ENCODE results near the gene BICD1.

Gene BICD1

DNA sequence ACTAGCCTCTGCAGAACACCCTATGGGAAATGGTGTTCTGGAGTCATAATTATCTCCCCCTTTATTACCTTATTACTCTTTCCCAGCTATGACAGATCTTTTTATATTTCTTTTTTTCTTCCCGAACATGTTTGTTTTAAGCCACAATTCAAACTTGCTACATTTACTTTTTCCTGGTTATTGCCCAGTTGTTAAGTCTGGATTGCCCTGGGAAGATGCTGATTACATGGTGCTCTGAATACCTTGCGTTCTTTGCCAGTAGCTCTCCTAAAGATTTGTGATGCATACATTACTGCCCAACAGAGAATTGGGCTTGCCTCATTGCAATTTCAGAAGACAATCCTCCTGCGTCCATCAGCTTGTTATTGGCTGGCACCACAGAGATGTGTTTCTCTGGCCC lies 174.5 kb downstream of the BICD1 start:
- DNase-seq (ENCODE audit: low read depth in 2 of 2) = no peak

DNA sequence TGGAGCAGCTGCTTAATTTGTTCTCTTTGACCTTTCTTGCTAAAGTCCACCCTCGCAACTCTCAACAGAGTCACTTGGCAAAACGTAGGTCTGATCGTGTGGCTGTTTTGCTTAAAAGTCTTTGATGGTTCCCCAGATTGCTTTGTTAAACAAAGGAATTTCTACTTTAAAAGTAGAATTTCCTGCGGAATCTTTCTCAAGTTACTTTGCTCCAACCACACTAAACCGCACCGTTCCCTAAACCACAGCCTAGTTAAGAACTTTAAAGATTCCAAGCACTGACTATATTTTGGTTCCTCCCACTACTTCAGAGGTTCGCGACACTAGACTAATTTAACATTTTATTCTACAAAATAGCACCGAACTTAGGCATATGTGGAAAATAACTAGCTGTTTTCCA lies 177.9 kb downstream of the BICD1 start:
- DNase-seq (ENCODE audit: low read depth in 2 of 2) = no peak

DNA sequence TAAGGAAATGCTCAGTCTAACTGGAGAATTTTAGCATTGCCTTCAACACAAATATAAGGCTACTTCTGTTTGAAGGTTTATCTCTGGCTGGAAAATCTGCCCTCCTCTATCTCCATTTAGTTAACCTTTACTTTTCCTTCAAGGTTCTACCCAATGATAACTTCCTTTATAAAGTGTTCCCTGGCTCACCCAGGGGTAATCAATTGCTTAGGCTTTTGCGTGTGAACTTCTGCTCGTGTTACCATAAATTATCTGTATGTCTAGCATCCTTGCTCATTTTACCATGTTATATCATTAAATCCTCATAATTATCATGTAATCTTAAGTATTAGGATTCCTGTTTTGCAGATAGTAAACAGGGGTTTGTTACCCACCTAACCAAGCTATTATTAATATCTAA lies 178.4 kb downstream of the BICD1 start:
- DNase-seq (ENCODE audit: low read depth in 2 of 2) = no peak

DNA sequence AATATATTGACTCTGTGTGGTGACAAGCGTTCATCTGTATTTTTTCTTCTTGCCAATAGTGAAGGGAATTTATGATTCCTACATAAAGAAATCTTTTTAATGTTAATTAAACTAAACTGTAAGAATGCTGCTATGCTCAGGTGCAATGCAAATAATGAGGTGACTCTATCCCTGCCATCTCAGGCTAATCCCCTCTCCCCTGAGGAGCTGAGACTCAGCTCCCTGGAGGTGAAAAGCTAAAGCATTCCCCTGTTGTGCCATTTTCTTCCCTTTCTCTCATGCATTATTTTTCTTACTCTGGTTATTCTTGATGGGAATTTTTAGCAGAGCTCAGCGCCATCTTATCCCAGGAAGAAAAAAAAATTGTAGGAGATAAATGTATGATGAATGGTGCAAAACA lies 178.8 kb downstream of the BICD1 start:
- DNase-seq (ENCODE audit: low read depth in 2 of 2) = no peak

DNA sequence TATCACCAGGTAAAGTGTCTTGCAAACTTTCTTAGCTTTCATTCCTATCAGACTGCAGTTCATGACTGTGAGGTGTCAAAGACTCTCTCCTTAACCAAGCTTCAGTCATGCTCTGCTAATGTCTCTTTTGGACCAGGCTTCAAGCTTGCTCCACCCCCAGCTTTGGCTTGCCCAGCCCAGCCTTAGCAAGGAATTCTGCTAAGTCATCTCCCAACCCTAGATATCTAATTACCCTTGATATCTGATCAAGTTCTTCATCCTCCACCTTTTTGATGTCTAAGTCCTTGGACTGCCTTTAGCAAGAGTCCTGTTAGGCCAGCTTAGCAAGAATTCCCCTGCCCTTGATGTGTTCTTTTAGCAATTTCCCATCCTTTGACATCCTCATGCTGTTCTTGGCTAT lies 183.8 kb downstream of the BICD1 start:
- no peak for DNase-seq (ENCODE audit: low read depth in 2 of 2)

DNA sequence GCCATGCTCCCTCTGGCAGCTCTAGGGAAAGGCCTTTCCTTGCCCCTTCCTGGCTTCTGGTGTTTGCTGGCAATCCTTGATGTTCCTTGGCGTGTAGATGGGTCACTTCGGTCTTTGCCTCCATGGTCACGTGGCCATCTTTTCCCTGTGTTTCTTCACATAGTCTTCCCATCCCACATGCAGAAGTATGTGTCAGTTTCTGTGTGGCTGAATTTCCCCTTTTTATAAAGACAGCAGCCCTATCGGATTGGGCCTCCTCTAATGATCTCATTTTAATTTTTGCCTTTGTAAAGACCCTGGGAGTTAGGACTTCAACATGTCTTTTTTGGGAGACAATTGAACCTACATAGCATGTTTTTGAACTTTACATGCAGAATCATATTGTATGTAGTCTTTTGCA lies 185.5 kb downstream of the BICD1 start:
- DNase-seq (ENCODE audit: low read depth in 2 of 2) = no peak

DNA sequence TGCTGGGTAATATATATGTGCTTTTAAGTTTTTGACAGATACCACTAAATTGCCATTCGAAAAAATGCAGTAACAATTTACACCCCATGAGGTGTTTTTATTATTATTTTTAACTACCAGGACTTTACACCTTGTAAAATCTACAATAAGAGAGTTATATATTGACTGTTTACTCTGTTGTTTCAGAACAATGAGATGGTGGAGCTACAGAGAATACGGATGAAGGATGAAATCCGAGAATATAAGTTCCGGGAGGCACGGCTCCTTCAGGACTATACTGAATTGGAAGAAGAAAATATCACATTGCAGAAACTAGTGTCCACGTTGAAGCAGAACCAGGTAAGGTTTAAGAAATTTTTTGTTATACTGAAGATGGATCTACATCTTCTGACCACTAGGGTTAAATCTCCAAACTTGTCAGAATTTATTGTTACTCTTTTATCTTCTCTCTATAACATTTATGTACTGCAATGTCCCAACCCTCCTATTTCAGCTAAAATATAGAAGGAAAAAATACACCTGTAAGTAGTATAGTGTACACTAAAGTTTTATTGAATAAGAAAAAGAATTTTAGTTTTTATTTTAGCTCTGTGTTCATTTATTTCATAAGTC lies 187.3 kb downstream of the BICD1 start:
- DNase-seq (ENCODE audit: low read depth in 2 of 2) = no peak

DNA sequence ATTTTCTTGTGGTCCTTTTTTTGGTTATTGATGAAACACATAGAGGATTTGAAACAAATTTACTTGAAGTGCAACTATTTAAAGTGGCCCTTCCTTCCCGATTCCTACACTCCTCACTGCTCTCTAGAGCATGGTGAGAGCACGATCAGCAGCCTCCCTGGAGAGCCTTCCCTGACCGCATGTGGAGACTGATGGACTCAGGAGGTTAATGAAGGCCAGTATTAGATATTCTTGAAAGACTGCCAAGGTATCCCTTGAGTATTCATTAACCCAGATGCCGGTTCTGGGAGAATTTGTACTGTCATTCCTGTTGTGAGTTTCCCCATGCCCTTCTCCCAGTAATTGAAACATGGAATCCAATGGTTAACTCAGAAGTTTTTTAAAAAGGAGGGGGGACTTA lies 189.9 kb downstream of the BICD1 start:
- DNase-seq (ENCODE audit: low read depth in 2 of 2) = no peak

DNA sequence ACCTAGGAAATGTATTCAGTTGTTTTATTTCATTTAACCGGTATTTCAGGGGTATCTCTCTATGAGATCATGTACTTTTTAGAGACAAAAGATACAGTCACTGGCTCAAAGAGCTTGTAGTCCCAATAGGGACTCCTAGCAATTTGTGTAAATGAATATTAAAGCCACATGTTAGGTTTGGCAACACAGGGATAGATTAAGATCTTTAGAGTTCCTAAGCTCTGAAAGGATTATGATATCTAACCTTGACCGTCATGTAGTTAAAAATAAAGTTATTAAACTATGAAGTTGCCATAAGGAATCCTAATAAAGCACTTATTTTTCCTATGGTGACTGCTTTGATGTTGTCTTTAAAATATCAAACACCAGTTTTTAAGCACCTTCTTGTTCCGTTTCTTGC lies 192.3 kb downstream of the BICD1 start:
- DNase-seq (ENCODE audit: low read depth in 2 of 2) = no peak

DNA sequence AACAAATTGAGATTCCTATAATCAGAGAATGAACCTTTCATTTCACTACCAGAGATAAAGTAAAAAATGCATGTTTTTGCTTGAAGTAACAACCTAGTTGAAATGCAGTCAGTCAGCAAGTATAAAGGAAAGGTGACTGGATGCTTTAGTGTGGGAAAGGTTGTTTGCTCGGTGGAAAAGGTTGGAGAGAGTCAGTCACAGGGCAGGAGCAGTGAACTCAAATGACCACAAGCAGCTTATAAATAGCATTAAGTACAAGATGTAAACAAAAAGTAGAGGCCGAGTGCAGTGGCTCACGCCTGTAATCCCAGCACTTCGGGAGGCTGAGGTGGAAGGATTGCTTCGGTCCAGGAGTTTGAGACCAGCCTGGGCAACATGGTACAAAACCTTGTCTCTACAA lies 194.6 kb downstream of the BICD1 start:
- DNase-seq (ENCODE audit: low read depth in 2 of 2) = no peak

DNA sequence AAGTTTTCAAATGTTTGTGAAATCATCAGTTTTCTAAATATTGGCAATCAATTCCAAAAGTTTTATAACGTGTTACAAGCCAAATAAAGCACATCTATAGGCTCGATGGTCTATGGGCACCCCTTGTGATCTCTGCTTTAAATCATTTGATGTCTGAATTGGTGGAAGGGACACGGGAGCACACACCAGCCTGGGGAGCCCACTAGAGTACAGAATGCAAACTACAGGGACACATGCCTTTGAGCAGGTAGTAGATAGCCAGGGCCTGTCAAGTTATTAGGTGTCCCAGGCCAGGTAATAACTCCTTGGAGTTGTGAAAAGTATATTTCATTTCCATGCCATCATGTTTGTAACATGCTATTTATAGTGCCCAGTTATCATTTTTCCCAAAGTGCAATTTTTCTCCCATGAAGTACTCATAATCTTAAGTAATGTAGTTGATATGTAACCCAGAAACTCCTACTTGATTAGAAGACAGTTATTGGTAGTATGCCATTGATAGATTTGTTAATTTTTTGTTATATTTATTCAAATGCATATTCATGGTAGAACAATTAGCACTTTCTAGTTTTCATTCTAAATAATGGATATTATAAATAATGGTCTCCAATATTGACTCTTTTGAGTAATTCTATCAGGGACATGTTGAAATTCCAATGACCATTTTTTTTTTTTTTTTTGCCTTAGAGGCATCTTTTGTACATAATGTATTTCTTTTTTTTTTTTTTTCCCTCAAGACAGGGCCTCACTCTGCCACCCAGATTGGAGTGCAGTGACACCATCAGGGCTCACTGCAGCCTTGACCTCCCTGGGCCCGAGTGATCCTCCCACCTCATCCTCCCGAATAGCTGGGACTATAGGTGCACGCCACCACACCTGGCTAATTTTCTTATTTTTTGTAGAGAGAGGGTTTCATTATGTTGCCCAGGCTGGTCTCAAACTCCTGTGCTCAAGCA lies 195.8 kb downstream of the BICD1 start:
- DNase-seq (ENCODE audit: low read depth in 2 of 2) = no peak

DNA sequence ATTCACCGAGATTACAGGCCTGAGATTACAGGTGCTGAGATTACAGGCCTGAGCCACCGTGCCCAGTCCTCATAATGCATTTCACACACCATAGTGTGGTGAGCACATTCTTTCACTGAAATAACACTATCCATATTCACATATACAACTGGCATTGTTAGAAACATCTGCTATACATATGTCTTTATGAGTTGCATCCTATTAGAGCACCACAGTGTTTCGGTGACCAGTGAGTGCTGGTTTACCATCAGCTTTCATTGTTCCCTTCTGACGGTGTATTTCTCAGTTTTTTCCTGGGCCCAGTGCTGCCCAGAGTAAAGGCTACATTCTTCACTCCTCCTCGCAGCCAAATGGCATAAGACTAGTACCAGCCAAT lies 196.5 kb downstream of the BICD1 start:
- DNase-seq (ENCODE audit: low read depth in 2 of 2) = no peak

DNA sequence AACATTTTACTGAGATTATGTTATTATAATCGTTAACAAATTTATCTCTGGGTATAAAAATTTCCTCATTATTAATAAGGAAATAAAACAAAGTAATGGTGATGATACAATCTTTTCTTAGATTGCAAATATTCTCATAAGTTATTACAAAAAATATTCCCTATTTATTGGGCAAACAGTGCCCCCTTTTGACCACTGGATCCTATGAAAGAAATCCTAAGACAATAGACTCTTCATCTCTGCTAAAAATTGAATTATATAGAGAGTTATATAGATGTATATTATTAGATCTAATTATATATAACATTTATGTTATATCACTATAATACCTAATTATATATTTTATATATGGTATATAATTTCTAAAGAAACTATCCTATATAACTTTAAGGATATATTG lies 198.5 kb downstream of the BICD1 start:
- DNase-seq (ENCODE audit: low read depth in 2 of 2) = no peak

DNA sequence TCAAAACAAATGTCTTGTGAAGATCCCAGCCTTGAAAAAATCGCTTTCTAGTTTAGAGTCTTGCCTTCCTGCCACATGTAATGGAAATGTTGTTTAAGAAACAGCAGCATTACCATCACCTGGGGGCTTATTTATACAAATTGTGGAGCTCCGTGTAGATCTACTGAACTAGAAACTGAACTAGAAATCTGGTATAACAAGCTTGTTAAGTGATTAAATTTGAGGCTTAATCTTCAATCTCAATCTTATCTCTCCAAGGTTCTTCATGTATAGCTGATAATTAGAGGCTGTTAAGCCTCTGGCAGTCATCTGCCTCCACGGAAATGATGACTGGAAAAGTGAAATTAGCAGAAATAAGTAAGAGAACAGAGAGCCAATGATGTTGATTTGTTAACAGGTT lies 200.7 kb downstream of the BICD1 start:
- DNase-seq (ENCODE audit: low read depth in 2 of 2) = no peak

DNA sequence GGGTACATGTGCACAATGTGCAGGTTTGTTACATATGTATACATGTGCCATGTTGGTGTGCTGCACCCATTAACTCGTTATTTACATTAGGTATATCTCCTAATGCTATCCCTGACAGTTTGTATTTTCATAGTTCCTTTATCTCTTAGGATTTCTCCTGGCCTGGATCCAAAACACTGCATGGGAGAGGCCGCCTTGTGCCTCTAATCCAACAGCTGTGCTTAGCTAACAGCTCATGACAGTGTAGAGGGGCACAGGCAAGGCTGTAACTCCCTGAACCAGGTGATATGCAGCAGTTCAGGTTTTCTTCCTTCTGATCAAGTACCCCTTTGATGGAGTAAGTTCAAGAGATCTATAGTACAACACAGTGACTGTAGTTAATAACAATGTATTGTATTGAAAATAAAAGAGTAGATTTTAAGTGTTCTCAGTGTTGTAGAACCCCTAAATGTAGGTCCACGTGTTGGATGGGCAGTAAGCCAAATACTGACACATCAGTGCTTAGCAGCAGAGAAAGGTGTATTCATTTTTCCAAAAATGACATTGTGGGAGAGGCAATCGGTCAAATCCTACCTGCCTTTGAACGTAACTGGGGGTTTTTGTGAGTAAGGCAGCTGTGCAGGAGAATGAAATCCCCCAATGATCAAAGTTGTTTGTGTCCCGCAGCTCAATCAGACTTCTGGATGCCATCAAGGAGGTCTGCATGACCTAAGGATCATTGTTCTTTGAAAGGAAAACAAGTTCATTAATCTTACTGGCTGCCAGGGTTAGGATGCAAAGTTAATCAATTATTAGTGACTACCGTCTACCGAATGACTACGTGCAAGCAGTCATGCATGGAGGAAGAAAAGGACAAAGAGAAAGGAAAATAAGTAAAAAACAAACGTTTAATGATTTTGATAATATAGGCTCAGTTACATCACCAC lies 203.4 kb downstream of the BICD1 start:
- DNase-seq (ENCODE audit: low read depth in 2 of 2) = no peak

DNA sequence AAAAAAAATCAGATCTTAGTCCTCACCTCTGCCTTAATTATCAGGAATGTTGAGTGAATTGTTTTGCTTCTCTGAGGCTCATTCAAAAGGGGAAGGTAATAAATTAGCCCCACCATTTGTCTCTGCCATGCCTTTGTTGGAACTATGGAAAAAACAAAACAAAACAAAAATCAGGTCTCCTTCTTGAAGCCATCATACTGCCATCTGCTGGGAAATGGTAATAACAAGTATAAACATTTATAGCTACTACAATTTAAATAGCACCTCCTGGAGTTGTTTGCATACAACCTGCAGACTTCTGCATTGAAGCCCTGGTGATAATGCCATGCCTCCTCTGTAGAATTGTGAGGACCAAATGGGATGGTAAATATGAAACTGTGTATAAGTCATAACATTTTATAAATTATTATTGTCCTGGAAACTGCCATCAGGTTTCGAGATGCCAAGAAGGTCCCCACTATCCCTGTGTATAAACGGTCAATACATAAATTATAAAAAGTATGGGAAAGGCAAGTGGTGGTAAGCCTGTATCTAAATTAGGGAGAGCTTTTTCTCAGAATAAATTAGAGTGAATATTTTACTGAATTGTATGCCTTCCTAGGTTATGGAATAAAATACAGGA lies 205.5 kb downstream of the BICD1 start:
- no peak for DNase-seq (ENCODE audit: low read depth in 2 of 2)

DNA sequence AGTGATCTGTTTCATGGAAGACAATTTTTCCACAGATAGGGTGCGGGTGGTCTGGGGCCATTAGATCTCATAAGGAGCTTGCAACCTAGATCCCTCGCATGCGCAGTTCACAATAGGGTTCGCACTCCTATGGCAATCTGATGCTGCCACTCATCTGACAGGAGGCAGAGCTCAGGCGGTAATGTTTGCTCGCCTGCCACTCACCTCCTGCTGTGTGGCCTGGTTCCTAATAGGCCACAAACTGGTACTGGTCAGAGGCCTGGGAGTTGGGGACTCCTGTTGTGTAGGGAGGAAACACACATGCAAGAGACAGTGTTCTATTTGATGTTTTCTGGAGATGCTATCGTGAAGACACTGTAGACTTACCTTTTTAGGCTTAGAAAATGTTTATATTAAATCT lies 215.7 kb downstream of the BICD1 start:
- no peak for DNase-seq (ENCODE audit: low read depth in 2 of 2)

DNA sequence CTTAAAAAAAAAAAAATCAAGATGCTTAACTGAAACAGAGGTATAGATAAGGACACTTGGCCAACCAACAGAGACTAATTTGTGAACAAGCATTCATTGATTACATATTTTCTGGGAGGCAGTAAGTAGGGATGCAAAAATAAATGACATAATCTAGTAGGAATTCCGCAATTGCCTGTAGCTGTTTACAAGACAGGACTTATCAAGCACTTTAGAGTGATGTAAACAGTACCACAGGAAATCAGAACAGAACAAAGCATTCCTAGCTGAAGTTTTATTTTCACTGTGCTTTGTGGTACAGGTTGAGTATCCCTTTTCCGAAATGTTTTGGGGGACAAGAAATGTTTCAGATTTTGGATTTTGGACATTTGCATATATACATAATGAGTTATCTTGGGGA lies 224.5 kb downstream of the BICD1 start:
- no peak for DNase-seq (ENCODE audit: low read depth in 2 of 2)

DNA sequence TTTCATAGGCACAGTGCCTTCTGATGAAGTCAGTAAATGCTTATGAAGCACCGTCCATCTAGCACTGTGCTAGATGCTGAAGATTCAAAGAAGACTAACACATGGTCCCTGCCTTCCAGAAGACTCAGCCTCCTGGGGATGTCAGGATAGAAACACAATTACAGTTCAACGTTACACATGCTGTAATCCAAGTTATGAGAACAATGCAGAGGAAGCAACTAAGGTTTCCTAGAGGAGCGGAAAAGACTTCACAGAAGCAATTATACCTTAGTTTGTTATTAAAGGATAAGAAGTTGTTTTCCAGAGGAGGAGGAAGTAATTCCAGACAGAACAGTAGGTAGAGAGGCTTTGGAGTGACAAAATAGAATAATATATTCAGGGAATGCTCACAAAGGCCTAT lies 225.8 kb downstream of the BICD1 start:
- DNase-seq (ENCODE audit: low read depth in 2 of 2) = no peak

DNA sequence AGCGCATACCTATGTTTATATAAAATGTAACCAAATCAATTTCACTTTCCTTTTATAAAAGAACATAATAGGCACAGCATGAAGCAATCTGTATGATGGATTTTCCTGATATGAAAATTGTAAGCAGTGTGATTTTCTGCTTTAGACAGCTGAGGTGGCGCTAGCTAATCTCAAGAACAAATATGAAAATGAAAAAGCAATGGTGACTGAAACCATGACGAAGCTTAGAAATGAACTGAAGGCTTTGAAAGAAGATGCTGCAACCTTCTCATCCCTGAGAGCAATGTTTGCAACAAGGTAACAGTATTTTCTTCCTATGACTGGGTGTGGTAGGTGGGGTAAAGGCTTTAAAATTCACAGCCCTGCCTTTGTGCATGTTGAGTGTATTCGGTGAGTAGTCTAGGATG lies 227.7 kb downstream of the BICD1 start:
- DNase-seq (ENCODE audit: low read depth in 2 of 2) = no peak

DNA sequence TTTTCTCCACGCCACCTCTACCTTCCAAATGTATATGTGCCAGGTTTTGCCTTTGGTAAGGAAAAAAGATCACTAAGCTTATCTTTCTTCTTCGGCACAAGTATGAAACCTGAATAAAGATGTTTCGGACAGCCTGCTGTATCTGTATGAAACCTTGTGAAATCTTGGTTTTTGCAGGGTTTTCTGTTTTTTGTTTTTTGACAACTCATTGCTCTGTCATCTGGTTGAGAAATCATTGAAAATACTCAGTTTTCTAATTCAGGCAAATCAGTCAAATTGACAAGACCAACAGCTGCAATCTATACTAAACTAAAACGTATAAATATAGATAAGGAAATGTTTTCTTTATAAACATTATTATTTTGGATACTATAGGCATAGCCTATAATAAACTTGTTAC lies 229.6 kb downstream of the BICD1 start:
- no peak for DNase-seq (ENCODE audit: low read depth in 2 of 2)

DNA sequence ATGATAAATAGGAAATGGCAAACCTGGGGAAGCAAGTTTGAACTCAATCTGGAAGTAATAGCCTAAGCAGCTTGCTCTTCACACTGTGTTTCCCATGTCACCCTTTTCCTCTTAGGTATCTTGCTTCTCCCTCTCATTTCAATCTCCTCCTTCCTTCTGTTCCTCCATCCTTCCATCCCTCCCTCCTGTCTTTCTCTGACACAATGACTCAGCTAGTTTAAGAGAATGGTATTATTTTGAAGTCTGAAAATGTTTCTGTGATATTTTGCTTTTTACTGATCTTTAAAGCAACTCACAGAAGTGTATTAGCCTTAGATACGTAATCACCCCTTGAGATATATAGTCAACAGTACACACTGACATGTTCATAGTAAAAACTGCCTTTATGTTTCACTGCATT lies 236.8 kb downstream of the BICD1 start:
- no peak for DNase-seq (ENCODE audit: low read depth in 2 of 2)
